CD4-positive, alpha-beta T cell (primary cell): ENCODE data around the gene DFFB. TPM values are rescaled to one million over a fixed set of nuclear protein-coding genes. Genes with fewer than 3 reads are reported as not detected.

Experiments used
- ATAC-seq: fragments of 200-7000 bp; cut with Tn5 transposase; one replicate; pipeline ENCODE4 v1.10.0; 2022; ENCODE audit warnings: mild to moderate bottlenecking; ENCODE audit not compliant: poor library complexity
- CTCF ChIA-PET: fragments of 350-600 bp; sonication (Branson Sonifier 250); formaldehyde crosslinking; loops from one replicate; lab custom pipeline; 2021; ENCODE audit warnings: antibody characterized with exemption, inconsistent platforms; lab: Charles Lee
- POLR2A ChIA-PET: fragments of 350-600 bp; sonication (Branson Sonifier 250); formaldehyde crosslinking; loops from one replicate; lab custom pipeline; 2021; ENCODE audit warnings: antibody characterized with exemption, inconsistent platforms; lab: Charles Lee
- DNase-seq, 14 experiments: peaks; one replicate each; pipeline ENCODE4 v3.0.0-alpha.2; 2013 to 2020; ENCODE audit warnings: mixed read lengths in 2 of 14
- H3K27ac ChIP-seq, 2 donors: one replicate each; pipeline versions ENCODE4 v1.5.1 to v1.7.0; 2013; ENCODE audit warnings: low read length in 2 of 2, low read depth in 1 of 2, mild to moderate bottlenecking in 1 of 2
- H3K27me3 ChIP-seq, 2 experiments: 1 replicate in 1 of 2; 2 replicates in 1 of 2; pipeline versions ENCODE4 v1.6.1 to v1.7.0; 2013; ENCODE audit warnings: low read length in 2 of 2, control low read depth in 1 of 2, mild to moderate bottlenecking in 1 of 2, moderate library complexity in 1 of 2; ENCODE audit not compliant: insufficient read depth in 2 of 2, control insufficient read depth in 1 of 2
- H3K36me3 ChIP-seq: one replicate; pipeline ENCODE4 v1.6.1; 2013; ENCODE audit warnings: low read length, control low read depth; ENCODE audit not compliant: insufficient read depth
- H3K4me1 ChIP-seq: one replicate; pipeline ENCODE4 v1.6.1; 2013; ENCODE audit warnings: low read length, control low read depth; ENCODE audit not compliant: insufficient read depth
- H3K4me3 ChIP-seq: one replicate; pipeline ENCODE4 v1.5.1; 2013; ENCODE audit warnings: mild to moderate bottlenecking, low read length, moderate library complexity
- H3K9me3 ChIP-seq, 2 experiments: 1 replicate in 1 of 2; 2 replicates in 1 of 2; pipeline versions ENCODE4 v1.6.1 to v1.7.0; 2013; ENCODE audit warnings: low read length in 2 of 2, mild to moderate bottlenecking in 2 of 2, control low read depth in 1 of 2, moderate library complexity in 1 of 2; ENCODE audit not compliant: control insufficient read depth in 1 of 2, insufficient read depth in 1 of 2
- H3K27ac Mint-ChIP-seq: one replicate; pipeline ENCODE4 v1.8.0; 2020; ENCODE audit warnings: mixed read lengths
- H3K27me3 Mint-ChIP-seq: one replicate; pipeline ENCODE4 v1.8.0; 2021; ENCODE audit warnings: mixed read lengths
- H3K36me3 Mint-ChIP-seq: one replicate; pipeline ENCODE4 v1.8.0; 2021; ENCODE audit warnings: low read depth, mixed read lengths
- H3K4me1 Mint-ChIP-seq: one replicate; pipeline ENCODE4 v1.8.0; 2021; ENCODE audit warnings: low read depth, mixed read lengths
- H3K4me3 Mint-ChIP-seq: one replicate; pipeline ENCODE4 v1.8.0; 2020; ENCODE audit warnings: mild to moderate bottlenecking, mixed read lengths
- H3K9me3 Mint-ChIP-seq: one replicate; pipeline ENCODE4 v1.8.0; 2020; ENCODE audit warnings: mixed read lengths
- intact Hi-C, 2 experiments: fragments of 100-400 bp; cut with DNase I in 1 of 2; cut with micrococcal nuclease in 1 of 2; formaldehyde crosslinking; loops; one replicate each; pipeline versions ENCODE4 v1.15.1 to v1.9.0; 2023 to 2025; cut with DNase I, micrococcal nuclease
- total RNA-seq, 174 experiments: library from RNA in 2 of 174; stranded (reverse) in 2 of 174; gene quantifications; one replicate each; pipeline ENCODE4 v1.2.3 and lab custom pipeline; 2021 to 2026
- TF ChIP-seq, protein P1 (sequence below): fragments of 200-600 bp; IDR thresholded peaks from one replicate; pipeline ENCODE4 v1.8.0; 2022; ENCODE audit warnings: antibody characterized with exemption, mild to moderate bottlenecking

Gene DFFB
- total RNA-seq, 2 experiments from 2014 or later: 6.7 to 6.8 TPM

- no peaks in the 10 kb centered on the region for H3K4me1 ChIP-seq
- no peak overlapping the region for H3K4me3 ChIP-seq
- H3K9me3 ChIP-seq: peaks cover 0 to 8% of the 10 kb centered on the region in 2 experiments
- POLR2A ChIA-PET: no interaction called here
- CTCF ChIA-PET: no interaction called here
- peaks cover 75% of the 10 kb centered on the region for H3K36me3 ChIP-seq
- Mint-ChIP-seq H3K4me1 (peaks cover 4% of the 10 kb centered on the region), H3K27me3 (no peaks in the 10 kb centered on the region), H3K4me3 (no peak overlapping the region), H3K36me3 (peaks cover 66% of the 10 kb centered on the region), H3K27ac (no peak overlapping the region), H3K9me3 (no peaks in the 10 kb centered on the region)
- TF ChIP-seq, protein P1, sequence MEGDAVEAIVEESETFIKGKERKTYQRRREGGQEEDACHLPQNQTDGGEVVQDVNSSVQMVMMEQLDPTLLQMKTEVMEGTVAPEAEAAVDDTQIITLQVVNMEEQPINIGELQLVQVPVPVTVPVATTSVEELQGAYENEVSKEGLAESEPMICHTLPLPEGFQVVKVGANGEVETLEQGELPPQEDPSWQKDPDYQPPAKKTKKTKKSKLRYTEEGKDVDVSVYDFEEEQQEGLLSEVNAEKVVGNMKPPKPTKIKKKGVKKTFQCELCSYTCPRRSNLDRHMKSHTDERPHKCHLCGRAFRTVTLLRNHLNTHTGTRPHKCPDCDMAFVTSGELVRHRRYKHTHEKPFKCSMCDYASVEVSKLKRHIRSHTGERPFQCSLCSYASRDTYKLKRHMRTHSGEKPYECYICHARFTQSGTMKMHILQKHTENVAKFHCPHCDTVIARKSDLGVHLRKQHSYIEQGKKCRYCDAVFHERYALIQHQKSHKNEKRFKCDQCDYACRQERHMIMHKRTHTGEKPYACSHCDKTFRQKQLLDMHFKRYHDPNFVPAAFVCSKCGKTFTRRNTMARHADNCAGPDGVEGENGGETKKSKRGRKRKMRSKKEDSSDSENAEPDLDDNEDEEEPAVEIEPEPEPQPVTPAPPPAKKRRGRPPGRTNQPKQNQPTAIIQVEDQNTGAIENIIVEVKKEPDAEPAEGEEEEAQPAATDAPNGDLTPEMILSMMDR: no peak
- ATAC-seq: no peak
- no peak overlapping the region for H3K27ac ChIP-seq
- no peak for DNase-seq
- intact Hi-C loops: no loop called here
- H3K27me3 ChIP-seq: no peaks in the 10 kb centered on the region
These were observed 12.6 kb downstream of the DFFB start for GRCh38 chr1:3869751-3870301.

GRCh38 chr1:3871451-3871805 is 14.2 kb downstream of the DFFB start:
- no peaks in the 10 kb centered on the region for H3K4me1 Mint-ChIP-seq
- peaks cover 74% of the 10 kb centered on the region for H3K36me3 Mint-ChIP-seq
- Histone ChIP-seq H3K36me3 (peaks cover 79% of the 10 kb centered on the region), H3K9me3 (peaks cover 0 to 8% of the 10 kb centered on the region in 2 experiments), H3K4me3 (no peak overlapping the region), H3K4me1 (no peaks in the 10 kb centered on the region), H3K27ac (no peak overlapping the region), H3K27me3 (no peaks in the 10 kb centered on the region)
- DNase-seq (no peak), ATAC-seq (no peak)
- POLR2A ChIA-PET: no interaction called here
- no peaks in the 10 kb centered on the region for H3K27me3 Mint-ChIP-seq
- intact Hi-C loops: no loop called here
- TF ChIP-seq, protein P1: no peak
- CTCF ChIA-PET: no interaction called here
- no peaks in the 10 kb centered on the region for H3K9me3 Mint-ChIP-seq
- no peak overlapping the region for H3K4me3 Mint-ChIP-seq
- H3K27ac Mint-ChIP-seq: no peak overlapping the region

DNA sequence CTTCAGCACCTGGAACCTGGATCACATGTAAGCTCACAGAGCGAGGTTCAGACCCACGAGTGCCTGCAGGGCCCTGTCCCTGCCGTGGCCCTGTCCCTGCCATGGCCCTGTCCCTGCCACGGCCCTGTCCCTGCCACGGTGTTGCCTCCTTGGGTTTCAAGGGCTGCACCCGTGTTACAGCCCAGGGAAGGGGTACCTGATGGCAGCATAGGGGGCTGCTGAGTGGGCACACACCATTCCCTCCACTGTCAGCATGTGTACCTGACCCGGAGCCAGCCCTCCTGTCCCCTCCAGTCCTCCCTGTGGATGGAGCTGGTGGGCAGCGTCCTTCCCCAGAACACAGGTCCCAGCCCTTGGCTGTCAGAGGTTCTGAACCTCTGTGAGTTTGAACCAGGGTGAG is 15.3 kb downstream of the DFFB start:
- peaks cover 70% of the 10 kb centered on the region for H3K36me3 Mint-ChIP-seq
- Histone ChIP-seq H3K27ac (no peak overlapping the region), H3K4me1 (no peaks in the 10 kb centered on the region), H3K9me3 (peaks cover 0 to 8% of the 10 kb centered on the region in 2 experiments), H3K27me3 (no peaks in the 10 kb centered on the region), H3K4me3 (no peak overlapping the region), H3K36me3 (peaks cover 77% of the 10 kb centered on the region)
- no peak for ATAC-seq
- CTCF ChIA-PET: no interaction called here
- no peaks in the 10 kb centered on the region for H3K4me1 Mint-ChIP-seq
- TF ChIP-seq, protein P1: no peak
- DNase-seq: no peak
- intact Hi-C loops: no loop called here
- H3K27me3 Mint-ChIP-seq: no peaks in the 10 kb centered on the region
- no peaks in the 10 kb centered on the region for H3K9me3 Mint-ChIP-seq
- no peak overlapping the region for H3K27ac Mint-ChIP-seq
- POLR2A ChIA-PET: no interaction called here
- H3K4me3 Mint-ChIP-seq: no peak overlapping the region
